ENCODE results near the gene SNX21.
"Not testable (repeated sequence)": the region's sequence is repeated elsewhere in the genome, so short reads cannot be mapped to it uniquely, and the experiment has no call there.

Gene SNX21

DNA sequence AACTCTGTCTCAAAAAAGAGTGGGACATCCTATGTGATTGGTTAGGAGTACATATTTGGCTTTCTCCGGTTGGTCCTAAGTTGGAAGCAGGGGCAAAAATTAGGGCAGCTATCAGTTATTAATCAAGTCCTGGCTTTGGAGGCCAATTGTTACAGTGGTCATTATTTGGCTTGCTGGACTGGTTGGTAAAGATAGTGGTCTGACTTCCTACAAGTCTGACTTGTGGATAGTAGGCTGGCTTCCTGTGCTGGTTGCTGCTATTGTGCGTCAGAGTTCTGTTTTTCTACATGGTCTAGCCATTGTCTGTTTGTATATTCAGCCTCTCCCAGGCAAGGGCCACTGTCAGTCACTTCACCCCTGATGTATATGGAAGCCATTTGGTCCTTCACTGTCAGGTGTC is 16.6 kb downstream of the SNX21 start:
- DNase-seq (ENCODE audit: low read depth): no peak

DNA sequence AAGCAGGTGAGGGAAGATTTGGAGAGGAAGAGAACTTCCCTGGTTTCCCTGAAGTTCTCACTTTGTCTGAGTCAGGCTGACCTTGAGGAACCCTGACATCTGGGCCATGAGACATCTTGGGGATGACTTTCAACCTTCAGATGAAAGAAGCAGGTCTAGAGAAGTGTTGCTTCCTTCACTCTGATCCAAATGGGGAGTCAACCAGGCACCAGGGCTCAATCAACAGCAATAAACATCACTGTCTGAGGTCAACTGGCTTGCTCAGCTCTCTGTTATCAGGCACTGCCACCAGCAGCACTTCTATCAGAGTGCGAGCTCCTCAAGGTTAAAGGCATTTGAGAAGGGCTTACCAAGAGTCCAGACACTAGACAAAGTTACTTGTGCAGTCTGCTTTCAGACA is 17.3 kb downstream of the SNX21 start:
- no peak for DNase-seq (ENCODE audit: low read depth)

DNA sequence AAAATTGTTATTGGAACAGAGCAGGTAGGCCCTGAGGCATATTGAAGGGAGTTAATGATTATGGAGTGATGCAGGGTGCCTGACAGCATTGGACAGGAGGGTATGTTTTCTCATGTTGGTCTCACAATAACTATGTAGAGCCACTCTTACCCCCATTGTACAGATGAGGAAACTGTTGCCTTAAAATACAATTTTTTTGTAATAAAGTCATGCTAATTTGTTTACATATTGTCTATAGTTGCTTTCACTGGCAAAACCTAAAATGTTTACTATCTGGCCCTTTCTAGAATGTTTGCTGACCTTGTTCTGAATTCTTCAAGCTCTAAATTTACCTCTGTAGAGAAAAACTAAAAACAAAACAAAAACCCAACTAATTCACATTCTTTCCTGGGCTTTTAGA is 17.9 kb downstream of the SNX21 start:
- no peak for DNase-seq (ENCODE audit: low read depth)

DNA sequence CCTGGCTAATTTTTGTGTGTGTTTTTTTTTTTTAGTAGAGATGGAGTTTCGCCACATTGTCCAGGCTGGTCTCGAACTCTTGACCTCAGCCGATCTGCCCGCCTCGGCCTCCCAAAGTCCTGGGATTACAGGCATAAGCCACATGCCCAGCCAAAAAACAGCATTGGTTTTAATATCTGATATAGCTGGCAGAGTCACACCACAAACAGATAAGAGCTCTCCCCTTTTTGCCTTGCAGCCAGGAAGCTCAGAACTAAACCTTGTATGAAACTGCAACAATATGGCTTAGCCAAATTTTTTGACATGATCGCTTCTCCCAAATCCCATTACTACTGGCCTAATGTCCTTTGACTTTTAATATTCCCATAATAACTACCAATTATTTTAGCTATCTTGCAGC is 18.7 kb downstream of the SNX21 start:
- no peak for DNase-seq (ENCODE audit: low read depth)

DNA sequence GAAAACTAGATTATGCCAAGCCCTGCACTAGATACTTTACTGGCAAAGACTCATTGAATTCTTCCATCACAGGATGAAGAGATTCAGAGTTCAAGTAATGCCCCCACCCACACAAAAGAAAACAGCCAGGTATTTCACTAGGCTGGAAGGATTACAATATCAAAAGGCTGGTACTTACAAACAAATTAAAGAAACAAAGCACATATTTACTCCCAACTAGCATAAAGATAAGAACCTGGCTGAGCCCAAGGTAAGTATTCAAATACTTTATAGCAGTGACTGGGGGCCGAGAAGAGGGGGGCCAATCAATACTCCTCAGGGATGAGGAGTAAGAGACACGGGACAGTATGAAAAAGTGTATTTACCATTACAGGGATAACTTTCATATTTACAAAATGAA is 19.9 kb downstream of the SNX21 start:
- DNase-seq (ENCODE audit: low read depth): no peak

DNA sequence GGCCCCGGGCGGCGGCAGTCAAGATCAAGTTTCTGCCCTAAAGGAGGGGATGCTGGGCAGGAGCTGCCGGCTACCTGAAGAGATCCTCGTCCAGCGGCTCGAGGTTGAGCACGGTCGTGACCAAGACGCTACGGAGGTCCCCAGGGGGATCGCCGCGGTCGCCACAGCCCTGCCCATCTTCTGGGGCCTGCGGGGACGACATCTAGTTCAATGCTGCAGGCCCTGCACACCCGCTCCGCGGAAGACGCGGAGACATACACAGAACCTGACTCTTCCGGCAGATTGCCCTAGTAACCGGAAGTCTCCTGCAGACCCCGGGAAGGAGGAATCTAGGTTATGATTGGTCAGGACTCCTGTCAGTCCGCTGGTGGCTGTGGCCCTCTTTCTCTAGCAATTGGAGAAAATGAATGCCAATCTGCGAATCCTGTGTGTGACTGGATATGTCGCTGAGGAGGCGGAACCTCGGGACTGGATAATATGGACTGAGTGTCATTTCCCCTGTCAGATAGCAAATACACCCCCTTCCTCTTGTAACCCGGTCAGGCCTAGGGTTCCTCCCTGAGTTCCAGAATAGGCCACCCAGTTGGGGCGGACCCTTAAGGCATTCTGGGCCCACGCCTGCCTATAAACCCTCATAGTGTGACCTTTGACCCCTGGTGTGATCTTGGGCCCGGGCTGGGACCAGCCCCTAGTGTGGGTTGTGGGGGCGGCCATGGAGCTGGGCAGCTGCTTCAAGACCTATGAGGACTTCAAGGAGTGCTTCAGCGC is 23.7 kb downstream of the SNX21 start, which contains the start of the genes ACOT8 and ZSWIM3:
TSS of gene ACOT8 (minus strand) at position 279 of the 768 bp plus-strand sequence. CDS start at position 202, 77 bp downstream.
TSS of gene ZSWIM3 (plus strand) at position 501 of the 768 bp plus-strand sequence. CDS start at position 713, 212 bp downstream.
- peak; percentile 81 for DNase-seq (ENCODE audit: low read depth)

DNA sequence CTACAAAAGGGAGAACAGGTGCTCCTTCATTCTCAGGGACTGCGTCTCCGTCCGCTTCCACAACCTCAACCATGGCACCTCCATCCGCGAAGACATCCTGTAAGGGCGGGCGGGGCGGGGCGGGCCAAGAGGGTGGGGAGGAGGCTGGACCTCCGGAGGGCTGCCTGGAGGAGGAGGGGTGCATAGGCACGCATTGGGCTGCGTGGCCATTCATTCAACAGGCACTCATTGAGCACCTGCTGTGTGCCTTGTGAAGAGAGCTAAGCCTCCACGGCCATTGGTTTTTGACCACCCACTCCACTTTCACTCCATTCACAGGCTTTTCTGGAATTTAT is 24.2 kb downstream of the SNX21 start:
- DNase-seq (ENCODE audit: low read depth): no peak

DNA sequence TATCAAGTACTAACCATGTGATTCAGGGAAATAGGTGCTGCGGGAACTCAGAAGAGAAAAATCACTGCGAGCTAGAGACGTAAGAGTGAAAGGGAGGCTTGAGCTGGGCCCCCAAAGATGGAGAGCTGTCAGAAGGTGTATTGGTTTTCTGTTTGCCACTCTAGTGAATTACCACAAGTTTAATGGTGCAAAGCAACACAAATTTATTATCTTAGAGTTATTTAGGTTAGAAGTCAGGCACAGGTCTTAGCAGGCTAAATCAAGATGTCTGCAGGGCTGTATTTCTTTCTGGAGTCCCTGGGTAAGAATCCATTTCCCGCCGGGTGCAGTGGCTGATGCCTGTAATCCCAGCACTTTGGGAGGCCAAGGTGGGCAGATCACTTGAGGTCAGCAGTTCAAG is 26.3 kb downstream of the SNX21 start:
- DNase-seq (ENCODE audit: low read depth): no peak

DNA sequence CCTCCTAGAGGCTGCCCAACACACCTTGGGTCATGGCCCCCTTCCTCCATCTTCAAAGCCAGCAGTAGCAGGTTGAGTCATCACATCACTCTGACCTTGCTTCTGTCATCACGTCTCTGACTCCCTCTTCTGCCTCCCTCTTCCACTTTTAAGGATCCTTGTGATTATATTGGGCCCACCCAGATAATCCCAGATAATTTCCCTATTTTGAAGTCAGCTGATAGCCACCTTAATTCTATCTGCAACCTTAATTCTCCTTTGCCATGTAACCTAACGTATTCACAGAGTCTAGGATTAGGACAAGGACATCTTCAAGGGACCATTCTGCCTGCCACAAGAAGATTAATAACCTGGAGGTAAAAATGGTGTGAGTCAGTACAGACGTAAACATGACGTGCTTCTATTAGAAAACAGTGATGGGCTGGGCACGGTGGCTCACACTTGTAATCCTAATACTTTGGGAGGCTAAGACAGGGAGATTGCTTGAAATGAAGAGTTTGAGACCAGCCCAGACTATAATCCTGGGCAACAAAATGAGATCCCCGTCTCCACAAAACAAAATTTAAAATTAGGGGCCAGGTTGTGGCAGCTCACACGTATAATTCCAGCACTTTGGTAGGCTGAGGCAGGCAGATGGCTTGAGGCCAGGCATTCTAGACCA is 27.1 kb downstream of the SNX21 start:
- no peak for DNase-seq (ENCODE audit: low read depth)

DNA sequence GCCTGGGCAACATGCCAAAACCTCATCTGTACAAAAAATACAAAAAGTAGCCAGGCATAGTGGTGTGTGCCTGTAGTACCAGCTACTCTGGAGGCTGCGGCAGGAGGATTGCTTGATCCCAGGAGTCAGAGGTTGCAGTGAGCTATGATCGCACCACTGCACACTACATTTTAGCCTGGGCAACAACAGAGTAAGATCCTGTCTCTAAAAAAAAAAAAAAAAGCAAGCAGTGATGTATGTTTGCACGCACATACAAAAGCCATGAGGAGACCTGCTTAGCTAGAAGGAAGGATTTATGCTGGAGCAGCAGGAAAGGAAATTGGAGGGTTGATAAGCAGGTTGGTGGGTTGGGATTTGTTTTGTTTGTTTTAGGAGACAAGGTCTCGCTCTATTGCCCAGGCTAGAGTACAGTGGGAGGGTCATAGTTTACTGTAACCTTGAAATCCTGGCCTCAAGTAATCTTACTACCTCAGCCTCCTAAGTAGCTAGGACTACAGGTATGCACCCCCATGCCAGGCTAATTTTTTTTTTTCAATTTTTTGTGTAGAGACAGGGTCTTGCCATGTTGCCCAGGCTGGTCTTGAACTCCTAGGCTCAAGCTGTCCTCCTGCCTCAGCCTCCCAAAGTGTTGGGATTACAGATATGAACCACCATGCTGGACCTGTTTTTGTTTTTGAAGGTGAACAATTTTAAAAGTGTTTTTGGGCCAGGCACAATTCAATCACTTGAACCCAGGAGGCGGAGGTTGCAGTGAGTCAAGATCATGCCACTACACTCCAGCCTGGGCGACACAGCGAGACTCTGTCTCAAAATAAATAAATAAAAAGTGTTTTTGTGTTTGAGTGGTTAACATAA is 27.8 kb downstream of the SNX21 start:
- no peak for DNase-seq (ENCODE audit: low read depth)

DNA sequence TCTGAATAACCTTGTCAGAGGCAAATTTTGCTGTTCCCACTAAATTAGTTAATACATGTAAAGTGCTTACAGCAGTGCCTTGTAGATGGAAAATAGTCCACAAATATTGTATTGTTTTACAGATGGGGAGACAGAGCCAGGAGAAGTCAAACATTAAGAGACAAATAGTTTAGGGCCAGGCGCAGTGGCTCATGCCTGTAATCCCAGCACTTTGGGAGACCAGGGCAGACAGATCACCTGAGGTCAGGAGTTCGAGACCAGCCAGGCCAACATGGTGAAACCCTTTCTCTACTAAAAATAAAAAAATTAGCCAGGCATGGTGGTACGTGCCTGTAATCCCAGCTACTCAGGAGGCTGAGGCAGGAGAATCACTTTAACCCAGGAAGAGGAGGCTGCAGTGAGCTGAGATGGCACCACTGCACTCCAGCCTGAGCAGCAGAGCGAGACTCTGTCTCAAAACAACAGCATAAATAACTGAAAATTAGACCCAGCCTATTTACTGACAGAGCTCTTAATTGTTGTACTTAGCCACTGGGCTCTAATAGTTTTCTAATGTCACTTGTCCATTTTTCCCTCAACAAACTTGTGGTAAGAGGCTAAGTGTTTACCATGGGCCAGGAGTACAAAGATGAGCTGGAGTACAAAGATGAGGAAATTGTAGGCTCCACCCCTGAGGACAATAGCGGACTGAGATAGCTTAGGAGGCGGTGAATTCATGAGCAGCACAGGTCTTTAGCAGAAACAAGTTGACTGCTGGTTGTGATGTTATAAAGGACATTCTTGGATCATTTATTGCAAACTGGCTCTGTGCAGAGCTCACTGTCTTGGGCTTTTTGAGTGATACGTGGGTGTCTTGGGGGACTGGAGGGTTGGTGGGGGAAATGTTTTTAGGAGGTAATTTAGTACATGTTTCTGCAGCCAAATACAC is 30.2 kb downstream of the SNX21 start:
- DNase-seq (ENCODE audit: low read depth): no peak

DNA sequence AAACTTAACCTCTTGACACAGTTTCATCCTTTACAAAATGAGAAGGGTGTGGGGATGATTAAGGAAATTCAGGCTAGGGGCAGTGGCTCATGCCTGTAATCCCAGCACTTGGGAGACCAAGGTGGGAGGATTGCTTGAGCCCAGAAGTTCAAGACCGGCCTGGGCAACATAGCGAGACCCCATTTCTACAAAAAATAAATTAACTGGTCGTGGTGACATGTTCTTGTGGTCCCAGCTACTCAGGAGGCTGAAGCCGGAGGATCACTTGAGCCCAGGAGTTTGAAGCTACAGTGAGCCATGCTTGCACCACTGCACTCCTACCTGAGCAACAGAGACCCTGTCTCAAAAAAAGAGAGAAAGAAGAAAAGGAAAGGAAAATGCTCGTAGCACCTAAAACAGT is 32.9 kb downstream of the SNX21 start:
- DNase-seq (ENCODE audit: low read depth): no peak

DNA sequence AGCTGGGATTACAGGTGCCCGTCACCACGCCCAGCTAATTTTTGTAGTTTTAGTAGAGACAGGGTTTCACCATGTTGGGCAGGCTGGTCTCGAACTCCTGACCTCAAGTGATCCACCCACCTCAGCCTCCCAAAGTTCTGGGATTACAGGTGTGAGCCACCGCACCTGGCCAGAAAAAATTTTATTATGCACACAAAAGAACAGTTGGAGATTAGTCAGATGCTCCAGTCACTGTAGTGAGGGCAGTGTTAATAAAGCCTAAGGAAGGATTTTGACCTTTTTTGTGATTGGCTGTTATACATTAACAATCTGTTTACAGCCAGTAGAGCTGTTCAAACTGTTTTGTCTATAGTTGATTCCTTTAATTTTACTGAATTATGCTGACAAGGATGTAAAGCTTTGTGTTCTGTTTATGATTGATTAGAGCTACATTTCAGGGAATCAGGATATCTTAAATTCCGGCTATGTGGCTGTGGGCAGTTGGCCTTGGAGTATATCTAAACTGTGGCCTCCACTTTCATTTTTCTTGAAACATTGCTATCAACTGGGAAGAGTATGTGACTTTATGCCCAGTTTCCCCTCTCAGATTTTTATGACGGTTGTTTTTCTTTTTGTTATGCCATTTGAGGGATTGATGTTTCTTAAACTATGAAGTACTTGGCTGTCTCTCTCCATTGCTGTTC is 33.7 kb downstream of the SNX21 start:
- no peak for DNase-seq (ENCODE audit: low read depth)

DNA sequence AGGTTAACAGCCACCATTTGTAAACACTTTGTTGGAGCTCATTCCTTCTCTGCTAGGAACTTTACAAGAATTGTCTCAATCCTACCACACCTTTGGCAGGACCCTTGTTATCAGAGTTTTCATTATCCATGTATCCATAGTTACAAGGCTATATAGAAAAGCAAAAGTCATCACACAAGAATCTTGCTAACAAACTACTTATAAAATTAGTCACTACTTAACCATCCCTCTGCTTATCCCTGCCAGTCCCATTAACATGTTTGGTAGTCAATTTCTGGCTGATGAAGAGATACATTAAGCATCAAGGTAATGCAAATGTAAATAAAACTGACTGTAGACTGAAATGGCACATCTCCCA is 34.2 kb downstream of the SNX21 start:
- DNase-seq (ENCODE audit: low read depth): no peak

DNA sequence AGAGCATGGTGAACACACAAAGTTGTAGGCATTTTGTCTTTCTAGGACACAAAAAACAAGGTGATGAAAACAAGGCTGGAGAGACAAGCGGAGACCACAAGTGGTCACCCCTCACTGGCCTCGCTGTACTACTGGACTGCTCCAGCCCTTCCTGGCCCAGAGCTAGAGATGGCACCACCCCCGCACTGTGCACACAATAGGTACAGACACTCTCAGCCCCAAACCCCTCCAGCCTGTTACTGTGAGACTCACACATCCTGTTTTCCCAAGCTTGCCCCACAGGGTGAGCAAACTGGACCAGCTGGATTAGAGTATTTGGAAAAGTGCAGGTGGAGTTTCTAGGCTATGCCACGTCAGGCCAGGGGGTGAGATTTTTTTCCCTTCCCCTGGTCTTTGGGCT is 39.0 kb downstream of the SNX21 start:
- no peak for DNase-seq (ENCODE audit: low read depth)

DNA sequence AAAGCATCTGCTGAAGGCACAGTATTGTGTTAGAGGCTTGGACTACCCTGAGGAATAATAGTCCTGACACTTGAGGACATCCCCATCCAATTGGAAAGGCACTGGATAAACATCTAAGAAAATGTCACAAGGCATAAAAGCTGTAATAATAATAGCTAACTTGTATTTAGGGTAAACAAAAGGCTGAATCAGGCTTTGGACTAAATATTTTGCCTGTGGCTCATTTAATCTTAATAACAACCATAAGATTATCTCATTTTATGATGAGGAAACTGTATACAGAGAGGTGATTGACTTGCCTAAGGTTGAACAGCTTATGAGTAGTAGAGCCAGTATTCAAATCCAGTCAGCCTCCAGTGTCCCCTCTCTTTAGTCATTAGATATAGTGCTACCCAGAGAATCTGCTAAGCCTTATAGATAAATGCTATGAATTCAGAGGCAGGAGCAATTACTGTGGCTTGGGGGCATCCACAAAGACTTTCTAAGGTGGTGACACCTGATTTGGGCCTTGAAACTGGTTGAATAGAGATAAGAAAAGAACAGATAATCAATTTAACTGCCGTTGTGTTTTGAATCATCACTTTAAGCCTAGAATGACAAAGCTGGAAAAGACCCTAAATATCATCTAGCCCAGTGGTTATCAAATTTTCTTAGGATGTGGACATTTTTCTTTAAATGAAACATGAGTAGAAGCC is 40.0 kb downstream of the SNX21 start:
- DNase-seq (ENCODE audit: low read depth): no peak

DNA sequence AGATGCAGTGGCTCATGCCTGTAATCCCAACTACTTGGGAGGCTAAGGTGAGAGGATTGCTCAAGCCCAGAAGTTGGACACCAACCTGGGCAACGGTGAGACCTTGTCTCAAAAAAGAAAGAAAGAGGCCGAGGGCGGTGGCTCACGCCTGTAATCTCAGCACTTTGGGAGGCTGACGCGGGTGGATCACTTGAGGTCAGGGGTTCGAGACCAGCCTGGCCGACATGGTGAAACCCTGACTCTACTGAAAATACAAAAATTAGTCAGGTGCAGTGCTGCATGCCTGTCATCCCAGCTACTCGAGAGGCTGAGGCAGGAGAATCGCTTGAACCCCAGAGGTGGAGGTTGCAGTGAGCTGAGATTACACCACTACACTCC is 40.5 kb downstream of the SNX21 start:
- not testable (repeated sequence) for DNase-seq (ENCODE audit: low read depth)

DNA sequence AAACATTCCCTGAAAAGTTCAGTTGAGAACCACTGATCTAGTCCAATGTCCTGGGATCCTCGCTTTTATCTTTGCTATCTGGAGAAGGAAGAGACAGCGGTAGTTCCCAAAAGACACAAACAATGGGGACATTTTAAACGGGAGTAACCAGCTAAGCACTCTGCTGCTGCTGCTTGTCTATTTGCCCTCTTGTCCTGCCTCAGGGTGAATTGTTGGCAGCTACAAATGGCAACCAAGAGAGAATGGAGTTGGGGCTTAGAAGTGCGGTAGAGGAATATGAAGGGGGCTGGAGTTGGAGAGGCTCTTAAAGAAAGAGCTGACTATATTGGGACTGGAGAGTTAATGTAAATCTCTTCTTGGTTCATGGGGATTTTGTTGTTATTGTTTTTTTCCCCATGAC is 41.0 kb downstream of the SNX21 start:
- DNase-seq (ENCODE audit: low read depth): no peak

DNA sequence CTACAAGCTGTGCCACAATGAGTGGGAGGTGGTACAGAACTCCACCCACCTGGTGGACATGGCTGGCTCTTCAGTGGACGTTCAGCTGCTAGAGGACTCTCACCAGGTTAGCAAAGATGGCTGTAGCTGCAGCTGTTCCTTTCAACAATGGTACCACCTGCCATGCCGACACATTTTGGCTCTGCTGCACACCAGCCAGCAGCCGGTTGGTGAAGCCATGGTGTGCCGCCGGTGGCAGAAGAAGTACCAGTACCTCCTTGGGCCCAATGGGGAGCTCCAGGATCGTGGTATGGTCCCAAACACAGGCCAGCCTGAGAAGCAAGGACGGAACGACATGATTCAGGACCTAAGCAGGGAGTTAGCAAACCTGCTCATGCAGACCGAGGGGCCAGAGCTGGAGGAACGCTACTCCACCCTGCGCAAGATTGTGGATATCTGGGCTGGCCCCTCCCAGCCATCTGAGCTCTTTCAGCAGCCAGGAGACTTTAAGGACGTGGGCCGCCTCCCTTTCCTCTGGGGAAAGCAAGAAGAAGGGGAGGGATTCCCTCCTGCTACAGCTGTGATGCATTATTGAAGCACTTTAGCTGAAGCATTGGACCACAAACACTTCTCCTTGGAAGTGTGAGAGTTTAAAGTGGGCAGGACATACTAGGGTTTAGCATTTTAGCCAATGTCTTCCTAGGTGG is 44.6 kb downstream of the SNX21 start:
- no peak for DNase-seq (ENCODE audit: low read depth)
